H1 (cell line): ENCODE data around the gene TRIM47. TPM values are rescaled to one million over a fixed set of nuclear protein-coding genes. Genes with fewer than 3 reads are reported as not detected.

Experiments
- CTCF ChIA-PET: fragments of 300-600 bp; sonication (Branson Sonifier 250); formaldehyde crosslinking; loops from one replicate; lab custom pipeline; 2021; ENCODE audit not compliant: partially characterized antibody; lab: Charles Lee
- POLR2A ChIA-PET: fragments of 300-600 bp; sonication (Branson Sonifier 250); formaldehyde crosslinking; loops from one replicate; lab custom pipeline; 2021; ENCODE audit warnings: inconsistent platforms; ENCODE audit not compliant: partially characterized antibody; lab: Charles Lee
- DNase-seq, 2 experiments: peaks; one replicate each; pipeline versions ENCODE4 v3.0.0 to v3.0.0-alpha.2; 2010 to 2022; ENCODE audit warnings: low spot score in 2 of 2, low read depth in 1 of 2, mixed read lengths in 1 of 2
- FAIRE-seq: peaks from 2 replicates; lab custom pipeline; 2011; peaks lifted over from hg19 to GRCh38; lab: Jason Lieb, UNC
- H2AFZ ChIP-seq: 2 replicates; pipeline ENCODE4 v1.8.1; 2012; ENCODE audit warnings: low read length, inconsistent platforms
- H2AK5ac ChIP-seq: 2 replicates; pipeline ENCODE4 v1.6.1; 2013; ENCODE audit warnings: low read depth, low read length
- H2BK120ac ChIP-seq: replicated peaks from 2 replicates; pipeline ENCODE3; 2013; ENCODE audit warnings: low read depth, low read length, inconsistent platforms
- H2BK12ac ChIP-seq: 2 replicates; pipeline ENCODE4 v1.6.1; 2013; ENCODE audit warnings: low read depth, low read length
- H2BK15ac ChIP-seq: 2 replicates; pipeline ENCODE4 v1.6.1; 2013; ENCODE audit warnings: low read length
- H2BK20ac ChIP-seq: 2 replicates; pipeline ENCODE4 v1.6.1; 2013; ENCODE audit warnings: low read length
- H2BK5ac ChIP-seq: 2 replicates; pipeline ENCODE4 v1.6.1; 2013; ENCODE audit warnings: low read depth, low read length
- H3K14ac ChIP-seq: 2 replicates; pipeline ENCODE4 v1.6.1; 2013; ENCODE audit warnings: inconsistent platforms; ENCODE audit not compliant: insufficient read length
- H3K18ac ChIP-seq: 2 replicates; pipeline ENCODE4 v1.6.1; 2013; ENCODE audit warnings: low read length; ENCODE audit errors: extremely low read depth
- H3K23ac ChIP-seq: 2 replicates; pipeline ENCODE4 v1.6.1; 2013; ENCODE audit warnings: inconsistent platforms; ENCODE audit not compliant: insufficient read length
- H3K23me2 ChIP-seq: 2 replicates; pipeline ENCODE4 v1.6.1; 2013; ENCODE audit warnings: low read depth, low read length
- H3K27ac ChIP-seq: 2 replicates; pipeline ENCODE4 v1.6.1; 2011; ENCODE audit warnings: low read depth, low read length, inconsistent platforms
- H3K27me3 ChIP-seq, 4 experiments: replicated peaks in 1 of 4; 1 replicate in 1 of 4; 2 replicates in 3 of 4; pipeline versions ENCODE4 v1.6.1 to v1.8.1; 2011 to 2013; ENCODE audit warnings: low read length in 3 of 4, mild to moderate bottlenecking in 3 of 4, inconsistent platforms in 2 of 4, mixed read lengths in 2 of 4, moderate library complexity in 1 of 4; ENCODE audit not compliant: control insufficient read depth in 3 of 4, insufficient read depth in 3 of 4; ENCODE audit errors: extremely low read depth in 1 of 4
- H3K36me3 ChIP-seq, 4 experiments: 2 replicates each; pipeline versions ENCODE4 v1.6.1 to v1.8.1; 2011 to 2013; ENCODE audit warnings: mild to moderate bottlenecking in 4 of 4, low read length in 3 of 4, moderate library complexity in 2 of 4, control low read depth in 1 of 4, inconsistent platforms in 1 of 4; ENCODE audit not compliant: insufficient read depth in 4 of 4, control insufficient read depth in 2 of 4
- H3K4ac ChIP-seq: replicated peaks from 2 replicates; pipeline ENCODE3; 2013; ENCODE audit warnings: low read length, low read depth, mixed read lengths, inconsistent platforms; ENCODE audit not compliant: insufficient read length
- H3K4me1 ChIP-seq, 4 experiments: replicated peaks in 1 of 4; 1 replicate in 1 of 4; 2 replicates in 3 of 4; pipeline versions ENCODE4 v1.6.1 to v1.8.1; 2011 to 2013; ENCODE audit warnings: low read length in 3 of 4, inconsistent platforms in 2 of 4, mixed read lengths in 1 of 4; ENCODE audit not compliant: insufficient read depth in 4 of 4, control insufficient read depth in 3 of 4
- H3K4me2 ChIP-seq, 2 experiments: 2 replicates each; pipeline versions ENCODE4 v1.6.1 to v1.8.1; 2011 to 2013; ENCODE audit warnings: low read depth in 2 of 2, low read length in 2 of 2, control low read depth in 1 of 2, inconsistent platforms in 1 of 2, mild to moderate bottlenecking in 1 of 2; ENCODE audit not compliant: insufficient read depth in 1 of 2
- H3K4me3 ChIP-seq, 4 experiments: fragments of 200-600, 300-600 bp in 1 of 4; sonication (generic), shearing (Covaris generic), sonication (Bioruptor Twin) in 1 of 4; 2 replicates each; pipeline versions ENCODE4 v1.5.1 to v1.8.1; 2011 to 2016; ENCODE audit warnings: low read length in 4 of 4, low read depth in 3 of 4, control low read depth in 2 of 4, inconsistent platforms in 2 of 4, mild to moderate bottlenecking in 2 of 4, mixed read lengths in 1 of 4, moderate library complexity in 1 of 4; ENCODE audit not compliant: insufficient read depth in 2 of 4; ENCODE audit errors: extremely low read depth in 1 of 4
- H3K56ac ChIP-seq: replicated peaks from 2 replicates; pipeline ENCODE3; 2013; ENCODE audit warnings: low read depth, mild to moderate bottlenecking, mixed read lengths, low read length, inconsistent platforms; ENCODE audit not compliant: insufficient read length
- H3K79me1 ChIP-seq: 2 replicates; pipeline ENCODE4 v1.6.1; 2013; ENCODE audit warnings: low read depth, low read length, control low read depth
- H3K79me2 ChIP-seq, 2 experiments: 2 replicates each; pipeline versions ENCODE4 v1.6.1 to v1.8.1; 2012 to 2013; ENCODE audit warnings: low read length in 2 of 2, mild to moderate bottlenecking in 2 of 2, inconsistent platforms in 1 of 2; ENCODE audit not compliant: insufficient read depth in 2 of 2, control insufficient read depth in 1 of 2
- H3K9ac ChIP-seq, 4 experiments: replicated peaks in 1 of 4; 1 replicate in 1 of 4; 2 replicates in 3 of 4; pipeline versions ENCODE4 v1.6.1 to v1.8.1; 2011 to 2013; ENCODE audit warnings: low read depth in 3 of 4, low read length in 3 of 4, control low read depth in 2 of 4, mild to moderate bottlenecking in 2 of 4, moderate library complexity in 2 of 4, inconsistent platforms in 1 of 4; ENCODE audit errors: extremely low read depth in 1 of 4
- H3K9me3 ChIP-seq, 2 experiments: 2 replicates each; pipeline versions ENCODE4 v1.6.1 to v1.8.1; 2012 to 2013; ENCODE audit warnings: mild to moderate bottlenecking in 2 of 2, moderate library complexity in 2 of 2, control low read depth in 1 of 2, inconsistent platforms in 1 of 2, low read depth in 1 of 2, low read length in 1 of 2, mixed read lengths in 1 of 2; ENCODE audit not compliant: insufficient read depth in 2 of 2
- H4K20me1 ChIP-seq, 2 experiments: replicated peaks in 1 of 2; 2 replicates each; pipeline versions ENCODE3 to v1.8.1; 2011 to 2013; ENCODE audit warnings: inconsistent platforms in 2 of 2, low read length in 2 of 2, mild to moderate bottlenecking in 1 of 2; ENCODE audit not compliant: insufficient read depth in 2 of 2, control insufficient read depth in 1 of 2
- H4K5ac ChIP-seq: 2 replicates; pipeline ENCODE4 v1.6.1; 2013; ENCODE audit warnings: low read length, low read depth, mixed read lengths, inconsistent platforms; ENCODE audit not compliant: insufficient read length
- H4K8ac ChIP-seq: 2 replicates; pipeline ENCODE4 v1.8.0; 2013; ENCODE audit warnings: mild to moderate bottlenecking, moderate library complexity, low read length, inconsistent platforms; ENCODE audit not compliant: insufficient read depth; ENCODE audit errors: extremely low read depth
- H4K91ac ChIP-seq: replicated peaks from 2 replicates; pipeline ENCODE3; 2013; ENCODE audit warnings: low read length, mixed read lengths, inconsistent platforms; ENCODE audit not compliant: insufficient read length
- ATF3 ChIP-seq: IDR thresholded peaks from 2 replicates; pipeline ENCODE4 v1.6.1; 2011; ENCODE audit warnings: low read depth, mild to moderate bottlenecking, low read length; ENCODE audit not compliant: insufficient read depth
- CBX8 ChIP-seq: fragments of 300-800, 300-1000 bp; sonication (generic); IDR thresholded peaks from 2 replicates; pipeline ENCODE4 v1.7.1; 2016; ENCODE audit warnings: low read depth, low read length, borderline replicate concordance
- EZH2 ChIP-seq: fragments of 200-600 bp; sonication (generic); IDR thresholded peaks from 2 replicates; pipeline ENCODE4 v1.7.1; 2012; ENCODE audit warnings: low read depth, mild to moderate bottlenecking, moderate library complexity, low read length, inconsistent platforms; ENCODE audit not compliant: severe bottlenecking
- NRF1 ChIP-seq: IDR thresholded peaks from 2 replicates; pipeline ENCODE4 v1.6.1; 2011; ENCODE audit warnings: mild to moderate bottlenecking, low read depth, low read length, improper control_type of control experiment
- PHF8 ChIP-seq: fragments of 200-600 bp; sonication (generic); conservative IDR thresholded peaks from 2 replicates; pipeline ENCODE4 v1.7.1; 2012; ENCODE audit warnings: low read depth, mild to moderate bottlenecking, inconsistent platforms, low read length, moderate library complexity
- POLR2A ChIP-seq, 2 experiments: IDR thresholded peaks; 1 replicate in 1 of 2; 2 replicates in 1 of 2; pipeline ENCODE4 v1.6.1; 2011; ENCODE audit warnings: low read depth in 2 of 2, low read length in 2 of 2, mild to moderate bottlenecking in 2 of 2; ENCODE audit errors: control extremely low read depth in 1 of 2
- POLR2AphosphoS5 ChIP-seq: IDR thresholded peaks from 2 replicates; pipeline ENCODE4 v1.6.1; 2011; ENCODE audit warnings: low read depth, low read length
- POU5F1 ChIP-seq: IDR thresholded peaks from 2 replicates; pipeline ENCODE4 v1.6.1; 2011; ENCODE audit warnings: low read depth, mild to moderate bottlenecking, low read length, moderate library complexity
- RXRA ChIP-seq: IDR thresholded peaks from 2 replicates; pipeline ENCODE4 v1.6.1; 2011; ENCODE audit warnings: low read depth, mild to moderate bottlenecking, low read length, moderate library complexity; ENCODE audit not compliant: insufficient read depth
- SIN3A ChIP-seq, 2 experiments: IDR thresholded peaks in 1 of 2; conservative IDR thresholded peaks in 1 of 2; 2 replicates each; pipeline ENCODE4 v1.6.1; 2011 to 2012; ENCODE audit warnings: low read length in 2 of 2, improper control_type of control experiment in 1 of 2, low read depth in 1 of 2, mild to moderate bottlenecking in 1 of 2
- SP4 ChIP-seq: IDR thresholded peaks from 2 replicates; pipeline ENCODE4 v1.6.1; 2012; ENCODE audit warnings: low read length, inconsistent platforms
- TAF1 ChIP-seq: IDR thresholded peaks from 2 replicates; pipeline ENCODE4 v1.6.1; 2011; ENCODE audit warnings: mild to moderate bottlenecking, low read depth, low read length
- WGBS, 2 experiments: shearing (Covaris generic) in 1 of 2; methylation state at CpG; one replicate each; pipeline versions ENCODE4 v1.1.6 to v1.1.7; 2013 to 2015; ENCODE audit warnings: low lambda C conversion rate in 2 of 2, mixed read lengths in 2 of 2, inconsistent platforms in 1 of 2, low coverage in 1 of 2, missing lambda C conversion rate in 1 of 2; ENCODE audit not compliant: insufficient replicate concordance in 2 of 2, insufficient coverage in 1 of 2, insufficient read length in 1 of 2; ENCODE audit errors: extremely low coverage in 1 of 2, missing lambda C conversion rate in 1 of 2; 5-methylcytosine and 5-hydroxymethylcytosine counted together
- polyA plus RNA-seq, 7 experiments: library from polyadenylated mRNA; depleted of rRNA in 3 of 7; stranded (reverse) in 5 of 7; unstranded in 2 of 7; fragments of >200 nt in 5 of 7; fragments of 200-250 nt in 2 of 7; gene quantifications; 1 replicate in 5 of 7; 2 replicates in 1 of 7; 4 replicates in 1 of 7; pipeline versions ENCODE4 v1.2.1 to v1.2.3, GENCODE V29; 2011 to 2013; ENCODE audit warnings: missing spikeins in 2 of 7, mixed read lengths in 2 of 7
- total RNA-seq: library from RNA; stranded (reverse); fragmentation: NEBNext Ultra II Directional; extraction: Animal tissue kit (Norgen Biotek cat#: 25700); gene quantifications from 2 replicates; pipeline ENCODE4 v1.2.1, GENCODE V29; 2021

Gene TRIM47
- total and polyA plus RNA-seq, 2 of the 8 experiments (the other 6 are each of a cell fraction or from before 2014, with no cell fraction given), result 6.3 to 6.4 TPM

DNA sequence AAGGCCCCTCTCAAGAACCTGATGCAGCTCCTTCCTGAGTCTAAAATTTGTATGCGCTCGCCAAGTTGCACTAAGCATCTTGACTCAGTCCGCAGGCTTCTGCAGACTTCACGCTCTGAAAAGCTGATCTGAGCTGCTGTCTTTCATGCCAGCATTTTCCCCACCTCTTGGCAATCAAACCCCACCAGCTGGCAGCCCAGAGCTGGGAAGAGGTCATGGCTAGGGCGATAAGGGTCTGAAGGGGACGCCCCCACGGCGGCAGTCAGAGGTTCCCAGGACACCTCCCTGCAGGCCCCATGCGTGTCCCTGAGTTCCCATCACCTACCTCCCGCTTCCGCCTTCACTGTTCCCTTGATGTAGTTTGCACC is 29.1 kb downstream of the TRIM47 start:
- Histone ChIP-seq H2BK5ac (no peak overlapping the region), H3K18ac (no peak overlapping the region), H4K8ac (no peak overlapping the region), H2BK15ac (no peak overlapping the region), H3K4me1 (peaks cover 0 to 10% (median 6%) of the 10 kb centered on the region in 4 experiments; a peak in 5 of 7 replicates), H3K4me3 (no peak overlapping the region), H3K27ac (no peak overlapping the region), H3K14ac (no peak overlapping the region), H3K23ac (no peak overlapping the region), H3K36me3 (peaks cover 7 to 36% (median 28%) of the 10 kb centered on the region in 4 experiments), H3K79me1 (peaks cover 6% of the 10 kb centered on the region; the same call in 1 of the 2 replicates), H3K27me3 (no peaks in the 10 kb centered on the region), H3K56ac (no peak overlapping the region), H3K4ac (no peak overlapping the region), H4K91ac (no peak overlapping the region), H2BK20ac (no peak overlapping the region), H3K9ac (no peak overlapping the region), H2AFZ (no peak overlapping the region), H4K20me1 (peaks cover 4 to 5% of the 10 kb centered on the region in 2 experiments), H3K79me2 (peaks cover under 1 to 4% of the 10 kb centered on the region in 2 experiments; a peak in 3 of 4 replicates), H2BK120ac (no peak overlapping the region), H2AK5ac (no peak overlapping the region), H4K5ac (no peak overlapping the region), H3K23me2 (no peaks in the 10 kb centered on the region), H3K9me3 (no peaks in the 10 kb centered on the region), H3K4me2 (no peak overlapping the region), H2BK12ac (no peak overlapping the region)
- POLR2A ChIA-PET, result interaction anchor here (0.7 to 2.7 kb wide), 10 partner anchors 9 to 160 kb away, joined by 3 to 8 read pairs (median 3); partner anchors contain the start of genes MRPL38 and TRIM47
- no peak for DNase-seq
- CTCF ChIA-PET, result interaction anchor here (0.9 to 27.2 kb wide), 9 partner anchors 9 to 90 kb away, joined by 3 to 563 read pairs (median 4); partner anchors contain the start of gene WBP2
- no peak for TF ChIP-seq EZH2
- TF ChIP-seq NRF1, result no peak
- TF ChIP-seq SP4, result no peak
- no peak for TF ChIP-seq ATF3
- TF ChIP-seq POLR2A (IDR thresholded peaks at IDR 0.05; ENCODE audit: control extremely low read depth in 1 of 2, low read depth in 2 of 2, low read length in 2 of 2), result no peak
- no peak for TF ChIP-seq CBX8
- no peak for TF ChIP-seq RXRA
- no peak for TF ChIP-seq SIN3A (conservative IDR thresholded peaks at IDR 0.05 in 1 of 2, IDR thresholded peaks at IDR 0.05 in 1 of 2; ENCODE audit: low read depth in 1 of 2, low read length in 2 of 2)
- no peak for TF ChIP-seq TAF1
- no peak for TF ChIP-seq POU5F1
- no peak for TF ChIP-seq POLR2AphosphoS5
- no peak for TF ChIP-seq PHF8
- no peak for FAIRE-seq
- 98% methylated on average over 11 of the region's 11 CpGs; no CpG with 5 or more reads in 1 of the 2 experiments for WGBS, 2 experiments
